Loucy (cell line): Measurements from ENCODE around the gene FAM234A.

ENCODE experiments used
- H2AFZ ChIP-seq: fragments of 200-600 bp; sonication (generic); 2 replicates; pipeline ENCODE4 v1.6.0; 2016; ENCODE audit warnings: antibody characterized with exemption, mild to moderate bottlenecking, low read length, moderate library complexity
- H3F3A ChIP-seq: fragments of 200-600 bp; 2 replicates; pipeline ENCODE4 v1.6.0; 2016; ENCODE audit warnings: antibody characterized with exemption, low read depth, mild to moderate bottlenecking
- H3K27me3 ChIP-seq: fragments of 200-600 bp; sonication (generic); 2 replicates; pipeline ENCODE4 v1.6.1; 2014; ENCODE audit warnings: low read length, mild to moderate bottlenecking; ENCODE audit not compliant: insufficient read depth, poor library complexity, severe bottlenecking
- H3K36me3 ChIP-seq: fragments of 200-600 bp; sonication (generic); 2 replicates; pipeline ENCODE4 v1.6.1; 2016; ENCODE audit warnings: low read length; ENCODE audit not compliant: insufficient read depth
- H3K4me1 ChIP-seq: fragments of 200-600 bp; sonication (generic); 2 replicates; pipeline ENCODE4 v1.5.1; 2014; ENCODE audit warnings: low read length, mild to moderate bottlenecking; ENCODE audit not compliant: insufficient read depth, poor library complexity, severe bottlenecking
- H3K4me2 ChIP-seq: fragments of 200-600 bp; sonication (generic); 2 replicates; pipeline ENCODE4 v1.6.0; 2014; ENCODE audit warnings: antibody characterized with exemption, low read length, low read depth, mild to moderate bottlenecking; ENCODE audit not compliant: poor library complexity, severe bottlenecking
- H3K4me3 ChIP-seq: fragments of 200-600 bp; sonication (generic); 2 replicates; pipeline ENCODE4 v1.5.1; 2014; ENCODE audit warnings: low read length, mild to moderate bottlenecking, mixed read lengths; ENCODE audit not compliant: poor library complexity, severe bottlenecking
- H3K79me2 ChIP-seq: fragments of 200-600 bp; sonication (generic); 2 replicates; pipeline ENCODE4 v1.6.1; 2014; ENCODE audit warnings: low read length; ENCODE audit not compliant: insufficient read depth
- H3K9ac ChIP-seq: fragments of 200-600 bp; sonication (generic); 2 replicates; pipeline ENCODE4 v1.6.0; 2014; ENCODE audit warnings: mild to moderate bottlenecking, low read depth, low read length, moderate library complexity; ENCODE audit not compliant: poor library complexity, severe bottlenecking
- H3K9me2 ChIP-seq: fragments of 200-600 bp; sonication (generic); replicated peaks from 2 replicates; pipeline ENCODE4 v1.6.1; 2016; ENCODE audit warnings: low read depth, low read length, mixed read lengths
- H3K9me3 ChIP-seq: fragments of 200-600 bp; sonication (generic); 2 replicates; pipeline ENCODE4 v1.6.1; 2014; ENCODE audit warnings: mild to moderate bottlenecking, antibody characterized with exemption, low read length, low read depth; ENCODE audit not compliant: insufficient read depth
- H4K20me1 ChIP-seq: fragments of 200-600 bp; sonication (generic); 2 replicates; pipeline ENCODE4 v1.6.0; 2014; ENCODE audit warnings: antibody characterized with exemption, low read length, mild to moderate bottlenecking; ENCODE audit not compliant: insufficient read depth, poor library complexity, severe bottlenecking
- EZH2phosphoT487 ChIP-seq: fragments of 200-600 bp; IDR thresholded peaks from 2 replicates; pipeline ENCODE4 v1.6.1; 2018; ENCODE audit warnings: antibody characterized with exemption, mild to moderate bottlenecking, moderate library complexity, borderline replicate concordance
- TF ChIP-seq, protein P1 (sequence below): fragments of 200-600 bp; sonication (generic); conservative IDR thresholded peaks from 2 replicates; pipeline ENCODE4 v1.5.1; 2014; ENCODE audit warnings: mild to moderate bottlenecking, antibody characterized with exemption, low read length

Gene FAM234A

GRCh38 chr16:289395-289997 lies 54.9 kb downstream of the FAM234A start:
- Histone ChIP-seq H3K4me2 (no peak overlapping the region), H3K27me3 (no peaks in the 10 kb centered on the region), H3F3A (no peaks in the 10 kb centered on the region), H2AFZ (no peak overlapping the region), H4K20me1 (no peaks in the 10 kb centered on the region), H3K9me2 (no peaks in the 10 kb centered on the region), H3K79me2 (no peaks in the 10 kb centered on the region), H3K4me1 (no peaks in the 10 kb centered on the region), H3K9ac (no peak overlapping the region), H3K36me3 (peaks cover 5% of the 10 kb centered on the region; the same call in 1 of the 2 replicates), H3K4me3 (no peak overlapping the region), H3K9me3 (no peaks in the 10 kb centered on the region)
- no peak for TF ChIP-seq EZH2phosphoT487
- TF ChIP-seq, protein P1, sequence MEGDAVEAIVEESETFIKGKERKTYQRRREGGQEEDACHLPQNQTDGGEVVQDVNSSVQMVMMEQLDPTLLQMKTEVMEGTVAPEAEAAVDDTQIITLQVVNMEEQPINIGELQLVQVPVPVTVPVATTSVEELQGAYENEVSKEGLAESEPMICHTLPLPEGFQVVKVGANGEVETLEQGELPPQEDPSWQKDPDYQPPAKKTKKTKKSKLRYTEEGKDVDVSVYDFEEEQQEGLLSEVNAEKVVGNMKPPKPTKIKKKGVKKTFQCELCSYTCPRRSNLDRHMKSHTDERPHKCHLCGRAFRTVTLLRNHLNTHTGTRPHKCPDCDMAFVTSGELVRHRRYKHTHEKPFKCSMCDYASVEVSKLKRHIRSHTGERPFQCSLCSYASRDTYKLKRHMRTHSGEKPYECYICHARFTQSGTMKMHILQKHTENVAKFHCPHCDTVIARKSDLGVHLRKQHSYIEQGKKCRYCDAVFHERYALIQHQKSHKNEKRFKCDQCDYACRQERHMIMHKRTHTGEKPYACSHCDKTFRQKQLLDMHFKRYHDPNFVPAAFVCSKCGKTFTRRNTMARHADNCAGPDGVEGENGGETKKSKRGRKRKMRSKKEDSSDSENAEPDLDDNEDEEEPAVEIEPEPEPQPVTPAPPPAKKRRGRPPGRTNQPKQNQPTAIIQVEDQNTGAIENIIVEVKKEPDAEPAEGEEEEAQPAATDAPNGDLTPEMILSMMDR = no peak

- TF ChIP-seq EZH2phosphoT487 = no peak
- TF ChIP-seq, protein P1 = no peak
- no peaks in the 10 kb centered on the region for H4K20me1 ChIP-seq
- no peaks in the 10 kb centered on the region for H3K79me2 ChIP-seq
- no peak overlapping the region for H2AFZ ChIP-seq
- H3K4me3 ChIP-seq = no peak overlapping the region
- H3K4me2 ChIP-seq = no peak overlapping the region
- H3K9me2 ChIP-seq = no peaks in the 10 kb centered on the region
- no peaks in the 10 kb centered on the region for H3K9me3 ChIP-seq
- H3F3A ChIP-seq = no peaks in the 10 kb centered on the region
- no peaks in the 10 kb centered on the region for H3K4me1 ChIP-seq
- H3K9ac ChIP-seq = no peak overlapping the region
- no peaks in the 10 kb centered on the region for H3K27me3 ChIP-seq
- peaks cover 5% of the 10 kb centered on the region; the same call in 1 of the 2 replicates for H3K36me3 ChIP-seq
Observed at GRCh38 chr16:290015-290680, 55.5 kb downstream of the FAM234A start.

- Histone ChIP-seq H3K79me2 (no peaks in the 10 kb centered on the region), H3K36me3 (peaks cover 5% of the 10 kb centered on the region; the same call in 1 of the 2 replicates), H3K9me2 (no peaks in the 10 kb centered on the region), H3K4me3 (no peak overlapping the region), H3K9ac (no peak overlapping the region), H4K20me1 (no peaks in the 10 kb centered on the region), H3K4me1 (no peaks in the 10 kb centered on the region), H3K4me2 (no peak overlapping the region), H3K27me3 (no peaks in the 10 kb centered on the region), H3K9me3 (no peaks in the 10 kb centered on the region), H3F3A (no peaks in the 10 kb centered on the region), H2AFZ (no peak overlapping the region)
- TF ChIP-seq, protein P1 = no peak
- no peak for TF ChIP-seq EZH2phosphoT487
Observed at GRCh38 chr16:290681-291405, 56.2 kb downstream of the FAM234A start.
